Central memory CD8-positive, alpha-beta T cell (primary cell): Measurements from ENCODE around the gene COG5.

Experiments
- ATAC-seq: fragments of 150-1000 bp; cut with Tn5 transposase; replicated peaks from 2 replicates; pipeline ENCODE4 v1.10.0; 2022; ENCODE audit warnings: mild to moderate bottlenecking, moderate FRiP score, moderate number of reproducible peaks; ENCODE audit not compliant: poor library complexity, severe bottlenecking; ENCODE audit errors: extremely low read depth
- DNase-seq, 2 donors: peaks; one replicate each; pipeline ENCODE4 v3.0.0; 2021; ENCODE audit warnings: low spot score in 2 of 2
- H3K27ac Mint-ChIP-seq: one replicate; pipeline ENCODE4 v1.8.0; 2022; ENCODE audit warnings: low read depth, mild to moderate bottlenecking, moderate library complexity, mixed read lengths
- H3K27me3 Mint-ChIP-seq: one replicate; pipeline ENCODE4 v1.8.0; 2022; ENCODE audit warnings: mixed read lengths
- H3K36me3 Mint-ChIP-seq: one replicate; pipeline ENCODE4 v1.8.0; 2022; ENCODE audit warnings: mild to moderate bottlenecking, moderate library complexity, mixed read lengths; ENCODE audit not compliant: insufficient read depth
- H3K4me1 Mint-ChIP-seq: one replicate; pipeline ENCODE4 v1.8.0; 2022; ENCODE audit warnings: mixed read lengths
- H3K4me3 Mint-ChIP-seq: one replicate; pipeline ENCODE4 v1.8.0; 2022; ENCODE audit warnings: mild to moderate bottlenecking, moderate library complexity, mixed read lengths
- H3K9me3 Mint-ChIP-seq: one replicate; pipeline ENCODE4 v1.8.0; 2022; ENCODE audit warnings: mixed read lengths

Gene COG5

GRCh38 chr7:107593025-107593410 is 29.3 kb upstream of the COG5 start:
- no peak overlapping the region for H3K4me3 Mint-ChIP-seq
- H3K9me3 Mint-ChIP-seq, result no peaks in the 10 kb centered on the region
- ATAC-seq, result no peak
- no peak overlapping the region for H3K27ac Mint-ChIP-seq
- H3K36me3 Mint-ChIP-seq, result peaks cover 14% of the 10 kb centered on the region
- H3K27me3 Mint-ChIP-seq, result no peaks in the 10 kb centered on the region
- no peak for DNase-seq
- H3K4me1 Mint-ChIP-seq, result peaks cover 5% of the 10 kb centered on the region

GRCh38 chr7:107592361-107593024 is 28.8 kb upstream of the COG5 start:
- no peak overlapping the region for H3K27ac Mint-ChIP-seq
- peaks cover 5% of the 10 kb centered on the region for H3K4me1 Mint-ChIP-seq
- DNase-seq (no peak), ATAC-seq (no peak)
- peaks cover 11% of the 10 kb centered on the region for H3K36me3 Mint-ChIP-seq
- no peaks in the 10 kb centered on the region for H3K9me3 Mint-ChIP-seq
- no peak overlapping the region for H3K4me3 Mint-ChIP-seq
- H3K27me3 Mint-ChIP-seq, result no peaks in the 10 kb centered on the region

GRCh38 chr7:107591421-107591820 is 27.7 kb upstream of the COG5 start:
- Mint-ChIP-seq H3K9me3 (no peaks in the 10 kb centered on the region), H3K27me3 (no peaks in the 10 kb centered on the region), H3K4me1 (peaks cover 5% of the 10 kb centered on the region), H3K36me3 (peaks cover 9% of the 10 kb centered on the region), H3K27ac (no peak overlapping the region), H3K4me3 (no peak overlapping the region)
- DNase-seq (no peak), ATAC-seq (no peak)

GRCh38 chr7:107588529-107589130 is 24.9 kb upstream of the COG5 start:
- peaks cover 7% of the 10 kb centered on the region for H3K36me3 Mint-ChIP-seq
- H3K9me3 Mint-ChIP-seq, result no peaks in the 10 kb centered on the region
- no peak overlapping the region for H3K27ac Mint-ChIP-seq
- DNase-seq (no peak), ATAC-seq (no peak)
- H3K27me3 Mint-ChIP-seq, result no peaks in the 10 kb centered on the region
- no peak overlapping the region for H3K4me3 Mint-ChIP-seq
- H3K4me1 Mint-ChIP-seq, result peaks cover 5% of the 10 kb centered on the region

- Mint-ChIP-seq H3K4me1 (peaks cover 23% of the 10 kb centered on the region), H3K27ac (no peak overlapping the region), H3K4me3 (no peak overlapping the region), H3K27me3 (no peaks in the 10 kb centered on the region), H3K9me3 (no peaks in the 10 kb centered on the region), H3K36me3 (peaks cover 4% of the 10 kb centered on the region)
- DNase-seq (no peak), ATAC-seq (no peak)
Observed at GRCh38 chr7:107584716-107585115, 21.0 kb upstream of the COG5 start.

- H3K36me3 Mint-ChIP-seq, result peaks cover 6% of the 10 kb centered on the region
- peaks cover 18% of the 10 kb centered on the region for H3K4me1 Mint-ChIP-seq
- DNase-seq (no peak), ATAC-seq (no peak)
- no peak overlapping the region for H3K27ac Mint-ChIP-seq
- H3K4me3 Mint-ChIP-seq, result no peak overlapping the region
- no peaks in the 10 kb centered on the region for H3K9me3 Mint-ChIP-seq
- no peaks in the 10 kb centered on the region for H3K27me3 Mint-ChIP-seq
Observed at GRCh38 chr7:107582875-107583274, 19.2 kb upstream of the COG5 start.

GRCh38 chr7:107581387-107582013 is 17.8 kb upstream of the COG5 start:
- peaks cover 6% of the 10 kb centered on the region for H3K36me3 Mint-ChIP-seq
- H3K27me3 Mint-ChIP-seq, result no peaks in the 10 kb centered on the region
- peak overlapping the region; percentile 79 for H3K4me3 Mint-ChIP-seq
- ATAC-seq (no peak), DNase-seq (no peak)
- peaks cover 18% of the 10 kb centered on the region for H3K4me1 Mint-ChIP-seq
- peak overlapping the region; percentile 36 for H3K27ac Mint-ChIP-seq
- no peaks in the 10 kb centered on the region for H3K9me3 Mint-ChIP-seq

- DNase-seq, result no peak
- H3K27ac Mint-ChIP-seq, result peak overlapping the region; percentile 36
- ATAC-seq, result no peak
Observed at GRCh38 chr7:107580716-107581383, 17.1 kb upstream of the COG5 start.

GRCh38 chr7:107579885-107580715 is 16.4 kb upstream of the COG5 start, which contains the start of gene BCAP29:
Gene BCAP29, plus strand, starts transcription at chr7:107580246. Its CDS starts 527 bp downstream, at chr7:107580773.
- peaks cover 18% of the 10 kb centered on the region for H3K4me1 Mint-ChIP-seq
- H3K4me3 Mint-ChIP-seq, result peak within 1 kb of the TSS; percentile 79
- DNase-seq, result peak; percentile 36 to 47
- H3K36me3 Mint-ChIP-seq, result peaks cover 7% of the 10 kb centered on the region
- peak within 1 kb of the TSS; percentile 36 for H3K27ac Mint-ChIP-seq
- H3K9me3 Mint-ChIP-seq, result no peaks in the 10 kb centered on the region
- peak; percentile 96 for ATAC-seq
- H3K27me3 Mint-ChIP-seq, result no peaks in the 10 kb centered on the region

More at GRCh38 chr7:107580716-107581383, 17.1 kb upstream of the COG5 start:
- H3K36me3 Mint-ChIP-seq, result peaks cover 6% of the 10 kb centered on the region
- H3K4me3 Mint-ChIP-seq, result peak overlapping the region; percentile 79
- H3K27me3 Mint-ChIP-seq, result no peaks in the 10 kb centered on the region
- no peaks in the 10 kb centered on the region for H3K9me3 Mint-ChIP-seq
- peaks cover 18% of the 10 kb centered on the region for H3K4me1 Mint-ChIP-seq

GRCh38 chr7:107579554-107579884 is 15.8 kb upstream of the COG5 start:
- no peaks in the 10 kb centered on the region for H3K27me3 Mint-ChIP-seq
- H3K9me3 Mint-ChIP-seq, result no peaks in the 10 kb centered on the region
- DNase-seq, result no peak
- H3K36me3 Mint-ChIP-seq, result peaks cover 4% of the 10 kb centered on the region
- peak overlapping the region; percentile 79 for H3K4me3 Mint-ChIP-seq
- peaks cover 18% of the 10 kb centered on the region for H3K4me1 Mint-ChIP-seq
- no peak for ATAC-seq
- H3K27ac Mint-ChIP-seq, result peak overlapping the region; percentile 36

- Mint-ChIP-seq H3K4me3 (no peak overlapping the region), H3K27me3 (no peaks in the 10 kb centered on the region)
Observed at GRCh38 chr7:107573537-107573936, 9.8 kb upstream of the COG5 start.

GRCh38 chr7:107570298-107570697 is 6.6 kb upstream of the COG5 start:
- DNase-seq (no peak), ATAC-seq (no peak)
- H3K4me3 Mint-ChIP-seq, result no peak overlapping the region
- H3K27ac Mint-ChIP-seq, result no peak overlapping the region
- no peaks in the 10 kb centered on the region for H3K9me3 Mint-ChIP-seq
- no peaks in the 10 kb centered on the region for H3K27me3 Mint-ChIP-seq
- peaks cover 4% of the 10 kb centered on the region for H3K36me3 Mint-ChIP-seq
- H3K4me1 Mint-ChIP-seq, result peaks cover 6% of the 10 kb centered on the region

More at GRCh38 chr7:107573537-107573936, 9.8 kb upstream of the COG5 start:
- no peaks in the 10 kb centered on the region for H3K9me3 Mint-ChIP-seq
- DNase-seq (no peak), ATAC-seq (no peak)
- H3K36me3 Mint-ChIP-seq, result peaks cover 8% of the 10 kb centered on the region
- H3K27ac Mint-ChIP-seq, result no peak overlapping the region
- H3K4me1 Mint-ChIP-seq, result no peaks in the 10 kb centered on the region
